ENCODE results near the gene TASP1.
"Not testable (repeated sequence)": the region's sequence is repeated elsewhere in the genome, so short reads cannot be mapped to it uniquely, and the experiment has no call there.

TASP1 gene

DNA sequence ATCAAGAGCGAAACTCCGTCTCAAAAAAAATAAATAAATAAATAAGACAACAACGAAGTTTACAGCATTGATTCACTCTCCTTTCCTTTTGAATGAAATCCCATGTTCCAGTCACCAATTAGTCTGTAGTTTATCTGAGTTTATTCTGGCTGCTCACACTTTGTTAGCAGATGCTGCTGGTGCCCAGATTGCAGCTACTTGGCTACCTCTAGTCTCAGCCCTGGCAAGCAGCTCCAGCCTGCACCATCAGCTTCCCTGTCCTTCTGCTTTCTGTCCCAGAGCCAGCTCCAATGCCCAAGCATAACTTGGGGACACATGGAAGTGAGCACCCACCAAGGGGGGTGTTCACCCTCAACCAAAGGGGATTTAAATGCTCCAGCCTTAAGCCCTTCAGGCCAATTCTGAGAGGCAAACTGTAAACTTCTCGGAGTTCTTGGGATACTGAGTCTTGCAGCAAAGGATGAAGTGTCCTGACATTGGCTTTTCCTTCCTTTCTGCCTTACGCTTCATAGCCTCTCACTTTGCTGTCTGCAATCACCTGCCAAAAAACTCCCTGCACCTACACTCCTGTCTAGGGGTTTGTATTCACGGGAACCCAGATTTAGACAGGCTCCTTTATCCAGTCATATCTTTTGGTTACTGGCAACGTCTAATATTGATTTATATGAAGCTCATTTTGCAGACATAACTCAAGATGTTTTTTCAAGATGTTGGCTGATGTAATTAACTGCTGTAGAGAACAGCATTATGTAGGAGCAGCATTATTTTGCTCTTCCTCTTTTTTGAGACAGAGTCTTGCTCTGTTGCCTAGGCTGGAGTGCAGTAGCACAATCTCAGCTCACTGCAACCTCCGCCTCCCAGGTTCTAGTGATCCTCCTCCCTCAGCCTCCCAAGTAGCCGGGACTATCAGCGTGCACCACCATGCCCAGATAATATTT lies 9.8 kb upstream of the TASP1 start:
- no peak for DNase-seq

- no peak for DNase-seq
These were observed 5.3 kb upstream of the TASP1 start for GRCh38 chr20:13644010-13644409.

DNA sequence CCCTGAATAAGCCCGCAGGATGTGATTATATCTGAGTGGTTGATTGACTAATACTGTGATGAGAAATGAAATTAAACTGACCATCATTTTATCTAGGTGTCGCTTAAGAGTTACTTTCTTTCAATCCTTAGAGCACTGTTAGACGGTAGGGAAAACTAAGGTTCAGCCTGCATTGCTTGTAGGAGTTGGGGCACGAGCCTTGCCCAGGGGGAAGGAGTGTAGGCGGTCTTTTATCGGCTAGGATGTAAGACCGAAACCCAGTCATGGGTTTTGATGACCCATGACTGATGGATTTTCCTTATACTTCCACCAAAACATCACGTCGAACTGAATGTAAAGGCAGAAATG lies 392 bp upstream of the TASP1 start:
- DNase-seq: no peak

- DNase-seq: no peak
These were observed 603 bp downstream of the TASP1 start for GRCh38 chr20:13638162-13638495.

- DNase-seq: no peak
These were observed 6.3 kb downstream of the TASP1 start for GRCh38 chr20:13632431-13632830.

- DNase-seq: not testable (repeated sequence)
These were observed 11.2 kb downstream of the TASP1 start for GRCh38 chr20:13627525-13627924.

GRCh38 chr20:13626724-13627123 lies 12.0 kb downstream of the TASP1 start:
- DNase-seq: no peak

DNA sequence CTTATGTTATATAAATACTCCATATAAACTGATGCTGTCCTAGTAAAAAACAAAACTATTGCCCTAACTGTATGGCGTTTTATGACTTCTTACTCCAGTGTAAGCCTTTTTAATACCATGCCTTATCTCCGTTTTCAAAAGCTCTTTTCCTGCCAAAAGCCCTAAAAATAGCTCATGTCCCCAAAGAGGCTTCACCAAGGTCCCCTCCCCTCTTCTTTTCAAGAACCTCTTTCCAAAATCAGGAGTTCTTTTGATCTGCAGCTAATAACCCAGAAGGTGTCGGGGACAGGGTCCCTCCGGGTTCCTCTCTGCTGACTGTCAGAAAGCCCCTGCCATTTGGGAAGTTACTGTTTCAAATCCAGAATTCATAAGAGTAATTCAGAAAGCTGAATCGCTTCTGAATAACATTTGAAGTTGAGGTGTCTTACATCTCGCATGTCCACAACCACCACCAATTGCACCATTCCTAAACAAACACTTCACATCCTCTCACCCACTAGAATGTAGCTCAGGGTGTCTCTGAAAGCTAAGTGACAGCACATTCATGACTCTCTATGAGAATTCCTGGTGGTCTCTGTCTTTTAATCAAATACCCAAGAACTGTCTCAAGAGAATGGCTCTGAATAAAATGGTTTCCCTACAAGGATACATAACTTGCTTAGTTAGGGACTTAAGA lies 13.3 kb downstream of the TASP1 start:
- no peak for DNase-seq

- not testable (repeated sequence) for DNase-seq
These were observed 19.3 kb downstream of the TASP1 start for GRCh38 chr20:13619415-13619814.

- DNase-seq: not testable (repeated sequence)
These were observed 20.3 kb downstream of the TASP1 start for GRCh38 chr20:13618456-13618855.

- DNase-seq: not testable (repeated sequence)
These were observed 21.1 kb downstream of the TASP1 start for GRCh38 chr20:13617585-13617984.

DNA sequence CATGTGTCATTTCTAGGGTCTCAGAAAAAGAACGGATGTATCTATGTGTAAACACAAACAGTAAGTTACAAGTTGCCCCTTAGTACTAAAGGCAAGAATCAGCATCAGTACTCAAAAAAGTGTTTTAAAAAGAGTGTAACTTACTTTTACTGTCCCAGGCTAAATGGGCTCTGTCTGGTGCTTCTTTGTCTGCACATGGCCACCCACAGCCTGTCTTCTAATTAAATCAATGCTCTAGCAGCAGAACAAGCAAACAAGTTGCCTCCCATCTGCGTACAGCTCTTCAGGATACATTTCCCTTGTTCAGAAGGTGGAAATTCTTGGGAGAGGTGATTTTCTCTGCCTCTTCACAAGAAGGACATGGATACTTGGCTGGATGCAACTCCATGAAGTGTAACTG lies 22.0 kb downstream of the TASP1 start:
- not testable (repeated sequence) for DNase-seq

DNA sequence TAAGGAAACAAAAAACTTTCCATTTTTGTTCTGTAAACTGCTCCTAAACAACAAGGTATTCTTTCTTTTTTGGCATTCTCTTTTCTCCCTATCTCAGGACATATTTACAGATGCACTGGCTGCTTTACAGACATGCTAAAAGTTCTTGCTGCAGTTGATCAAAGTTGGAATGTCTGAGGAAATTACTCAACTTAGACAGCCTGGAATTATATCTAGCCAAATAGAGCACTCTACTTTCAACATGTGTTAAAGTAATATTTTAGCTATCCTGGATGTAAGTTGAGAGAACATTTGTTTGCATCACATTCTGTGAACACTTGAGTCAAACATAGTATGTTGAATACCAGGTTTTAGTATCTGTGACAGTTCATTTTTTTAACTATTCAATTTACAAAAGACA lies 24.8 kb downstream of the TASP1 start:
- no peak for DNase-seq

DNA sequence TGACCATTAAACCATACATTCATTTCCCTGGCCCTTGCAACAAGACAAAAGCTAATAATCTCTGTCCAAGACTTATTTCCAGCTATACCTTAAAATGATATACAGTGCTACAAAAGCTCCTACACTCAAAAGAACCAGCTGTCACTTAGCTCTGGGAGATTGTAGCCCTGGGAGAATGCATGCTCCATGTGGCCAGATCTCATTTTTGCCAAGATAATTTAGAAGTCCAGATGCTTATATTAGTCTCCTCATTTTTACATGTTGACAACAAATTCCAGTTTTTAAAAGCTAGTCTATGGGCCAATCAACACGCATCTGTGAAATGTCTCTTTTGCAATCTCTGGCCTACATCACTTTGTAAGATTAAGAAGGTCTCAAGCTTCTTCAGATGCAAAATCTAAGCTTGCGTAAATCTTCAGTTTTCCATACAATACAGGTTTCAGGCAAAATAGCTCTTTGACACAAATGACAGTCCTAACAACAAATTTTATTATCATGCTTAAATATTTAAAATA lies 27.1 kb downstream of the TASP1 start:
- no peak for DNase-seq

DNA sequence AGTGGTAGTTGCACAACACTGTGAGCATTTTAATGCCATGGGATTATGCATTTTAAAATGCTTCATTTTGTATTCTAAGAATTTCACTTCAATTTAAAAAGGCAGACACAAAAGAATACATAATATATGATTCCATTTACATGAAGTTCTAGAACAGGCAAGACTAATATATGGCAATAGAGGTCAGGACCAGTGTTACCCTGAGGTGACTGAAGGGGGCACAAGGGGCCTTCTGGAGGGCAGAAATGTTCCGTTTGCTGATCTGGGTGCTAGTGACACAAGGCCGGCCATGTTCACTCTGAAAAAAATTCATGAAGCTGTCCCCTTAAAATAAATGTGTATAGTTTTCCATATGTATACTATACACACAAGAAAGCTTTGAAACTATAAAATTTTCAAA lies 28.5 kb downstream of the TASP1 start:
- no peak for DNase-seq

DNA sequence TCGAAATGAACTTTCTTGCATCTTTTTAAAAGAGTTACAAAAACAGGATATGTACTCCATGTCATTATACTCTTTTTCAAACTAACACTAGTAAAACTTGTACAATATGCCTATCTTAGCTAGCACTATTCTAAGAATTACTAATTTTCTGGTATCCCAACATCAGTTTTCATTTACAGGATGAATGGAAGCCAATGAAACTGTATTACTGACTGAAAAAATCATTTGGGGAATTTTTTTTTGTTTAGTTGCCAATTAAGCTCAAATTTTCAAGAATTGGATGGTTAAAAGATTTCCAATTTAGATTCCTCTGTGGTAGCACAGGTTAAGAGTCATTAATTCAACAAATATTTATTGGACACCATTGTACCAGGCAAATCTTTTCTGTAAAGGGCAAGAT lies 30.7 kb downstream of the TASP1 start:
- DNase-seq: no peak

- DNase-seq: not testable (repeated sequence)
These were observed 45.3 kb downstream of the TASP1 start for GRCh38 chr20:13593423-13593822.

- DNase-seq: no peak
These were observed 50.7 kb downstream of the TASP1 start for GRCh38 chr20:13588049-13588448.

DNA sequence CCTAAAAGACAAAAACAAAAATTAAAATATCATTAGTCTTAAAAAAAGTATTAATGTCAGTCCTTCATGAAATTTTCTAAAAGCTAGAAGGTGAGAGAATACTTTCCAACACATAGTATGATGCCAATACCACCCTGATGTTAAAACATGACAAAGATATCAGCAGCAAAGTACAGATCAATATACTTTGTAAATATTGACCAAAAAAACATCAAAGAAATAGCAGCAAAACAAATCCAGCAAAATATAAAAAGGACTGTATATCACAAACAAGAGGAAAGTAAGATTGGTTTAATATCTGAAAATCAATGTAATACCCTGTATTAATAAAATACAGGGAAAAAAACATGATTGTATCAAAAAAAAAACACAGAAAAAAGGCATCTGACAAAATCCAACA lies 51.4 kb downstream of the TASP1 start:
- DNase-seq: no peak

DNA sequence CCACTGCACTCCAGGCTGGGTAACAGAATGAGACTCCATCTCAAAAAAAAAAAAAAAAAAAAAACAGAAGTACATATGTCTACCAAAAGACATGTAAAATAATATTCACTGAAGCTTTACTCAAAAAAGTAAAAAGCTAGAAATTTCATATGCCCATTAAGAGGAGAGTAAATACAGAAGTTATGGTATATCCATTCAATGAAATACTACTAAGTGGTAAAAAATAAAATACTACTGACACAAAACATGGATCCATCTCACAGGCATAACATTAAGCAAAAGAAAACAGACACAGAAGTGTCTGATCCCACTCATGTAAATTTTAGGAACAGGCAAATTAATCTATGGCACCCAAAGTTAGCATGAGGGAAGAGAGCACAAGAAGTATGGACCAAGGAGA lies 52.6 kb downstream of the TASP1 start:
- no peak for DNase-seq

- DNase-seq: no peak
These were observed 57.3 kb downstream of the TASP1 start for GRCh38 chr20:13581451-13581850.

- no peak for DNase-seq
These were observed 58.0 kb downstream of the TASP1 start for GRCh38 chr20:13580707-13581106.

DNA sequence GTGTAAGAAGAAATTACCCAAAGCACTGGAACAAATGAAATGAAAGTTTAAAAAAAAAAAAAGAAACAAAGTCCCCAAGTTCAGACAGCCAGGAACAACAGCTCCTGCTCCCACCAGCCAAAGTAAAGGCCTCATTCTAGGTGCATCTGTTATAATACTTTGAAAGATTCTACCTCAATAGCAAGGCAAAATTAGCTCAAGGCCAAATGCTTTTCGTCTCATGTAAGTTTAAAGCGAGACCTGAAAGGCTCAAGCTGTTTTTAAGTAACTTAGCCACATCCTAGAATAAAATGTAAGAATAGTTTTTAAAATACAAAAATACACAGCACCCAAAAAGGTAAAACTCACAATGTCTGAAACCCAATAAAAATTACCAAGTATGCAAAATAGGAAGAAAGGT lies 64.7 kb downstream of the TASP1 start:
- DNase-seq: no peak

GRCh38 chr20:13571662-13572061 lies 67.1 kb downstream of the TASP1 start:
- no peak for DNase-seq

Measured in stimulated activated CD4-positive, alpha-beta T cell treated with anti-CD3 and anti-CD28 coated beads, Interleukin-2, amount 100 ng/mL, for 24 hours (primary cell).